EH (cell line): Measurements from ENCODE around the gene C3orf85.

ENCODE experiments used
- DNase-seq: peaks from one replicate; pipeline ENCODE4 v3.0.0-alpha.2; 2015; ENCODE audit warnings: low read depth

Gene C3orf85

GRCh38 chr3:109152320-109152719, 15.8 kb downstream of the C3orf85 start:
- DNase-seq, result no peak

GRCh38 chr3:109154979-109155378, 18.5 kb downstream of the C3orf85 start:
- no peak for DNase-seq

DNA sequence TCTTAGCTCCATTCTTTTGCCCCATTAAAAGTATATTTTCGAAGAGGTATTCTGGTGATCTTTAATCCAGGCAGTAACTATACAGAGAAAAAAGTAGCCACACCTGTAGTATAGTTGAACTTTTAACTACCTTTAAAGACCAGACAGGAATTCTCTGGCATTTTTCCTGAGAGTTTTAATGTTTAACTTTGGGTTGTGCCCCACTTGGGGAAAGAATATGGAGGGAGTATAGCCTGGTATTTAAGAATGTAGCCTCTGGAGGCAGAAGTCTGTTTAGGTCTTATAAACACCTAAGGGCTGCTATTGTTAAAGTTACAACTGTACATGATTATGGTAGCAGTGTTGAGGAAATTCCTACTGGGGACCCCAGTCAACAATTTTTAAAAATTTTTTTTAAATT, 19.3 kb downstream of the C3orf85 start:
- no peak for DNase-seq

DNA sequence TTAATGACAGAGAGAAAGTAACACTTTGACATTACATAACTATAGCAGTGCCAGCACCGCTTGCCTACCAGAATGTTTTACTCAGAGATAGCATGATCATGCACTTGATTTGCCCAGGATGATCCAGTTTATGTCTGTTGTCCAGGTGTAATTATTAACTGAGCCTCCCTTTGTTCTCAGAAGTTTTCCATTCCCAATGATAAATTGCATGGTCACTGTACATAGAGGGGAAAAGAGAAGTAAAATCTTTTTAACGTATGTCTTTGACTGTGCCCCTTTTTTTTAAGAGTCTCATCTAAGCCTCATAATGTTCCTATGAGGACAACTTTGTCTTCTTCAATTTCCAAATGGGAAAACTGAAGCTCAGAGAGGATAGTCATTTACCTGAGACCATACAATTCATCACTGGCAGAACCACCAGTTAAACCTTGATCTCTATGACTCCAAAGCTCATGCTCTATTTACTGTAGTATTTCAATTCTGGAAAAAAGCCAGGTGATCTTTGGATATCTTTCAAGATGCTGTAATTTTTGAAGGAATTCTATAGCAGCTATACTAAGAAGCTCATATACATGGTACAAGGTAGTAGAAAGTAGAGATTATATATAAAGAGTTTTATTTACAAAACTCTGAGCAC, 25.1 kb downstream of the C3orf85 start:
- no peak for DNase-seq

DNA sequence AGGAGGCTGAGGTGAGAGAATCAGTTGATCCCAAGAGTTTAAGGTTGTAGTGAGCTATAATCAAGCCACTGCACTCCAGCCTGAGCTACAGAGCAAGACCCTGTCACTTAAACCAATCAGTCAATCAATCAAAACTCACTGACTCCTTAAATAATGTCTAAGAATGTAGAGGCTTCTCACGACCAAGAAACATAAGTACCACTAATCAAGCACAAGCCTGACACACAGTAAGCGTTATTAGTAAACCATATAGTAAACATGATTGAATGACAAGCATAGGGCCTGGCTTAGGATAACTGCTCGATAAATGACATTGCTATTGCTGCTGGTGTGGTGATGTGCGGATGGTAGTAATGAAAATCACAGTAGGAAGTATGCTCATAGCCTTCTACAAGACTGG, 29.4 kb downstream of the C3orf85 start:
- DNase-seq, result no peak

GRCh38 chr3:109171479-109171878, 35.0 kb downstream of the C3orf85 start:
- no peak for DNase-seq

DNA sequence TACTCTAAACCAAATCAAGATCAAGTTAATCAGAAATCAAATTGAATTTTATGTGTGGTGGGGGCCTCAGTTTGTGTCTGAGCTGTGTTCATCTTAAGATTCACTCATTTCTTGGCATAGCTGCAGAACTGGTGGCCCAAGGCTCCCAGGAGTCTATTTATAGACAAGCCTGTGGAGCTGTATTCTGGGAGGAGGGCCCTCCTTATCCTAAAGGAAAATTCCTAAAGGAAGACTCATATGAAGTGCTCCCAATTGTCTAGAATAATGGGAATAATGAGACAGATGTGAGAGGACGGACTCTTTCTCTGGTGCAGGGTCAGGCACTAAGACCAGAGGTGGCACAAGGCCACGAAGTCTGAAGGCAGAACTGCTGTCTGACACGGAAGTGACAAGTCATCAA, 38.9 kb downstream of the C3orf85 start:
- no peak for DNase-seq

DNA sequence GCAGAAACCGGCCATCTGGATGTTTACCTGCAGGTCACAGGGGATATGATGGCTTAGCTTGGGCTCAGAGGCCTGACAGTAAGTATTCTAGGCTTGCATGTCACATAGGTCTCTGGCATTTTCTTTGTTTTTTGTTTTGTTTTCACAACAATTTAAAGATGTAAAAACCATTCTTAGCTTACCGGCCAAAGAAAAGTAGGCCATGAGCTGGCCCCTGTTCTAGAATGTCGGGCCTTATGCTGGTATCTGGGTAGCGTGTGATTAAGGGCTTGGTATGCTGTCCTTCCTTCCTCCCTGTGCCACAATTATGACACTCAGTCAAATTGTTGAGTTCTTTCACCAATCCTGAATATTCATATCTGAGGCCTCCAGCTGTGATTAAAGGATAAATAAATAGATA, 40.2 kb downstream of the C3orf85 start:
- no peak for DNase-seq

- DNase-seq, result no peak
Observed at GRCh38 chr3:109177908-109178307, 41.4 kb downstream of the C3orf85 start.

- no peak for DNase-seq
Observed at GRCh38 chr3:109178708-109179107, 42.2 kb downstream of the C3orf85 start.

DNA sequence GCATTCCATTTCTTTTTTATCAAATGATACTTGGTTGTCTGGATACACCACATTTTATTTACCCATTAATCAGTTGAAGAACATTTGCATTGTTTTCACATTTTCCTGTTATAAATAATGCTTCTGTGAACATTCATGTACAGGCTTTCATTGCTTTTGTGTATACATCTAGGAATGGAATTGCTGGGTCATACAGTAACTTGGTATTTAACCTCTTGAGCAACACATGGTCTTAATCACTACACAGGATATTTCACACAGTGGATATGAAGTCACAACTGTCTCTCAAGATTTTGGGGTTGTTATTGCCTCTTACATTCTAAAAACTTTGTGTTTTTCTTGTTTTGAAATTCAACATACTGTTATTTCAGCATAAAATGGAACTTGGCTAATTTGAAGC, 48.2 kb downstream of the C3orf85 start:
- DNase-seq, result no peak

DNA sequence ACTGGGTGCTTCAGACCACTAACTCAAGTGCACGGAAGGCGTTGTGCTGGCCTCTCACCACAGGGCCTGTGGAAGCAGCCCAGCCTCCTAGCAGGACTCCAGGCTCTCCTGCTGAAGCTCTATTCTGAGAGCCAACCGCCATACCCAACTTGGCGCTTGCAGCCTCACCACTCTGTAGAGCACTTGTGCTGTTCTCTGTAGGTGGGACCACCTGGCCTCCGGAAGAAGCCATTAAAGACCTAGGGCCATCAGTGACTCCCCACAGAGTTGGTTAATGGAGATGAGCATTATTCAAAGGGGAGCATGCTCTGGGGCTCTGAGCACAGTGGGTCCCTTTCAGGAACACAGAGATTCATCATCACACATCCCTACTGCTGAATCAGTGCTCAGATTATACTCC, 50.9 kb downstream of the C3orf85 start:
- no peak for DNase-seq

- no peak for DNase-seq
Observed at GRCh38 chr3:109188741-109189140, 52.2 kb downstream of the C3orf85 start.

- DNase-seq, result no peak
Observed at GRCh38 chr3:109191421-109191820, 54.9 kb downstream of the C3orf85 start.

DNA sequence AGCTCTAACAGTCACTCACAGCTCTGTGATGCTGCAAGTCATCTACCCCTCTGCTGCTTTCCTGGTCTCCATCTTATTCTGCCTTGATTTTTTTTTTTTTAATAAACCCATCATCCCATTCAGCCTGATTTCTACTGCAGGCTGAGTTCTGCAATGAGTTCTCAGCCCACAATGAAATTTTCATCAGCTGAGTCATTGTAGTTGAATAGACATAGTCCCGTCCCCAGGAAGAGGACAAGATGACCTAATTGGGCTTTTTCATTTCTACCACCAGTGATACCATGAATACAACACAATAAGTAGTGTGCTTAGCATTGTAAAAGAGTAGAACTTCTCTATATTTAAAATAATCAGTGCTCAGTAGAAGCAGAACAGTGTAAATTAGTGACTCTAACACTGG, 59.3 kb downstream of the C3orf85 start:
- DNase-seq, result no peak
